ENCODE measurements around the gene HDAC6. TPM values are rescaled to one million over a fixed set of nuclear protein-coding genes. Genes with fewer than 3 reads are reported as not detected.

The HDAC6 gene
- total RNA-seq, 1 experiment from 2014 or later: 49.4 TPM

GRCh38 chrX:48782795-48783194, 19.1 kb upstream of the HDAC6 start:
- H3K27me3 ChIP-seq (replicated peaks; ENCODE audit: insufficient read depth, low read depth, low read length, poor library complexity): no peaks in the 10 kb centered on the region
- no peak overlapping the region for H3K4me3 ChIP-seq (ENCODE audit: low read depth, low read length, poor library complexity, severe bottlenecking)
- H3K27ac ChIP-seq (ENCODE audit: low read depth, low read length, poor library complexity, severe bottlenecking): no peak overlapping the region
- BruUV-seq (replicated peaks): no TSS peak
- POLR2A ChIA-PET (ENCODE audit: low non-redundant PET): no interaction called here
- no peaks in the 10 kb centered on the region for H3K9me3 ChIP-seq (ENCODE audit: low read depth, low read length, poor library complexity, severe bottlenecking)
- no peaks in the 10 kb centered on the region for H3K4me1 ChIP-seq (ENCODE audit: insufficient read depth, low read length, poor library complexity, severe bottlenecking)
- no peak for DNase-seq (ENCODE audit: low spot score)
- intact Hi-C loops (cut with micrococcal nuclease; ENCODE audit: unreplicated experiment): no loop called here
- TF ChIP-seq EZH2 (IDR thresholded peaks at IDR 0.05; ENCODE audit: borderline replicate concordance, low read depth, low read length, poor library complexity, severe bottlenecking) (no peak), CTCF (conservative IDR thresholded peaks at IDR 0.05; ENCODE audit: low read depth, low read length) (no peak)
- CTCF ChIA-PET: interaction anchor here (0.6 kb wide), 1 partner anchor 162 kb away, joined by 6 read pairs; no protein-coding TSS in a partner anchor
- no peaks in the 10 kb centered on the region for H3K36me3 ChIP-seq (ENCODE audit: insufficient read depth, low read length, poor library complexity, severe bottlenecking)

- Histone ChIP-seq H3K36me3 (ENCODE audit: insufficient read depth, low read length, poor library complexity, severe bottlenecking) (no peaks in the 10 kb centered on the region), H3K27ac (ENCODE audit: low read depth, low read length, poor library complexity, severe bottlenecking) (no peak overlapping the region), H3K27me3 (replicated peaks; ENCODE audit: insufficient read depth, low read depth, low read length, poor library complexity) (no peaks in the 10 kb centered on the region), H3K4me3 (ENCODE audit: low read depth, low read length, poor library complexity, severe bottlenecking) (no peak overlapping the region), H3K9me3 (ENCODE audit: low read depth, low read length, poor library complexity, severe bottlenecking) (no peaks in the 10 kb centered on the region), H3K4me1 (ENCODE audit: insufficient read depth, low read length, poor library complexity, severe bottlenecking) (no peaks in the 10 kb centered on the region)
- no peak for DNase-seq (ENCODE audit: low spot score)
- BruUV-seq (replicated peaks): no TSS peak
- ChIA-PET CTCF (no interaction called here), POLR2A (ENCODE audit: low non-redundant PET) (no interaction called here)
- TF ChIP-seq EZH2 (IDR thresholded peaks at IDR 0.05; ENCODE audit: borderline replicate concordance, low read depth, low read length, poor library complexity, severe bottlenecking): no peak
- intact Hi-C loops (cut with micrococcal nuclease; ENCODE audit: unreplicated experiment): no loop called here
Measured at GRCh38 chrX:48784726-48785125, 17.1 kb upstream of the HDAC6 start.

GRCh38 chrX:48785186-48785539, 16.7 kb upstream of the HDAC6 start:
- H3K36me3 ChIP-seq (ENCODE audit: insufficient read depth, low read length, poor library complexity, severe bottlenecking): no peaks in the 10 kb centered on the region
- POLR2A ChIA-PET (ENCODE audit: low non-redundant PET): no interaction called here
- no peaks in the 10 kb centered on the region for H3K27me3 ChIP-seq (replicated peaks; ENCODE audit: insufficient read depth, low read depth, low read length, poor library complexity)
- intact Hi-C loops (cut with micrococcal nuclease; ENCODE audit: unreplicated experiment): no loop called here
- TF ChIP-seq EZH2 (IDR thresholded peaks at IDR 0.05; ENCODE audit: borderline replicate concordance, low read depth, low read length, poor library complexity, severe bottlenecking) (no peak), CTCF (conservative IDR thresholded peaks at IDR 0.05; ENCODE audit: low read depth, low read length) (no peak)
- DNase-seq (ENCODE audit: low spot score): no peak
- H3K4me1 ChIP-seq (ENCODE audit: insufficient read depth, low read length, poor library complexity, severe bottlenecking): no peaks in the 10 kb centered on the region
- no peak overlapping the region for H3K4me3 ChIP-seq (ENCODE audit: low read depth, low read length, poor library complexity, severe bottlenecking)
- H3K27ac ChIP-seq (ENCODE audit: low read depth, low read length, poor library complexity, severe bottlenecking): no peak overlapping the region
- no peaks in the 10 kb centered on the region for H3K9me3 ChIP-seq (ENCODE audit: low read depth, low read length, poor library complexity, severe bottlenecking)
- BruUV-seq (replicated peaks): no TSS peak
- CTCF ChIA-PET: no interaction called here

- CTCF ChIA-PET: no interaction called here
Measured at GRCh38 chrX:48785540-48786214, 16.2 kb upstream of the HDAC6 start.

More at GRCh38 chrX:48785540-48786214, 16.2 kb upstream of the HDAC6 start:
- no peaks in the 10 kb centered on the region for H3K9me3 ChIP-seq (ENCODE audit: low read depth, low read length, poor library complexity, severe bottlenecking)
- no peak for TF ChIP-seq EZH2 (IDR thresholded peaks at IDR 0.05; ENCODE audit: borderline replicate concordance, low read depth, low read length, poor library complexity, severe bottlenecking)
- TF ChIP-seq CTCF (conservative IDR thresholded peaks at IDR 0.05; ENCODE audit: low read depth, low read length): no peak
- no peak for DNase-seq (ENCODE audit: low spot score)
- BruUV-seq (replicated peaks): no TSS peak
- POLR2A ChIA-PET (ENCODE audit: low non-redundant PET): no interaction called here
- no peaks in the 10 kb centered on the region for H3K4me1 ChIP-seq (ENCODE audit: insufficient read depth, low read length, poor library complexity, severe bottlenecking)
- H3K4me3 ChIP-seq (ENCODE audit: low read depth, low read length, poor library complexity, severe bottlenecking): no peak overlapping the region
- H3K27me3 ChIP-seq (replicated peaks; ENCODE audit: insufficient read depth, low read depth, low read length, poor library complexity): no peaks in the 10 kb centered on the region
- no peak overlapping the region for H3K27ac ChIP-seq (ENCODE audit: low read depth, low read length, poor library complexity, severe bottlenecking)
- intact Hi-C loops (cut with micrococcal nuclease; ENCODE audit: unreplicated experiment): no loop called here
- H3K36me3 ChIP-seq (ENCODE audit: insufficient read depth, low read length, poor library complexity, severe bottlenecking): no peaks in the 10 kb centered on the region

All from A673 (cell line).